ENCODE results near the gene AAMP.

AAMP gene

DNA sequence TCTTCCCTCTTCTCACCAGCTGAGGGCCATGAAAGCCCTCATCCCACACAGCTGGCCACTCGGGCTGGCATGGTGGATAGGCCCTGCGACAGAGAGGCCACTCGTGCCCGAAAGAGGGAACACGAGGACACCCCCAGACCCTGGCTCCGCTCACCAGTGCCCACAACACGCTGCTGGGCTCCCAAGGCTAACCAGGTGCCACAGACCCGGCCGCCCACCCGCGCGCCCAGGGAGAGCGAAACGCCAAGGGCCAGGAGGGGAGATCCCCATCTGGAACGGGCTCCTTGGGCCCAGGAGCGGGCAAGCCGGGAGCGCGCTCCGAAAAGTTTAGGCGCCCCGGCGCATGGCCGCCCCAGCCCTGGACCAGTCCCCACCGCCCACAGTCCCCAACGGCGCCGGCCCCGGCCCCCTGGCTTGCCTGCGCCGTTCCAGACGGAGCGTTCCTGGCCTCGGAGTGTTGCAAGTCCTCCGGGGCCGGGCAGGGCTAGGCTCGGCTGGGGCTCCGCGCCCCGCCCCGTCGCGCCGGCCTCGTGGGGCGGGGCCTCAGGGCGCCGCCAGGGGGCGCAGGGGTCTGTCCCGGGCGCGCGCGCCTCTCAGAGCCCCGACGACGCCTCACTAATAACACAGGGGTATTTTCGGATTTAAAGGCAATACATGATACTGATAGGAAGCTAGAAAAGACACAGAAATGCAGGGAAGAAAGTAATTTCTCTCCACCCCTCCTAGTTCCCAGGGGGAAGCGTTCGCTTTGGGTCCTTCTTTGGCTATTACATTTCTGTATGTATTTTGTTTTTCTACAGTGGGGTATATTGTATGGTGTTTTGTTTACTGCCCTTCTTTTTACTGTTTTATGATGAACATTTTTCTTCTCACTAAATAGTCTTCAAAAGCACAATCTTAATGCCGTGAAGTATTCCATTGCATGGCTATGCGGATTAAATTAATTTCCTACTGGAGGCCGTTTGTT is 22.4 kb upstream of the AAMP start, which contains the start of gene TMBIM1 (continued):
- 0 out of 2 replicates have a peak, but pooled peaks have one; percentile 22 for TF ChIP-seq ZNF596 (tag by site-specific recombination; IDR thresholded peaks at IDR 0.05)
- peak; percentile 40; the same call in 1 of the 2 replicates for TF ChIP-seq ZNF660 (tag by site-specific recombination; IDR thresholded peaks at IDR 0.05)
- TF ChIP-seq KLF8 (tag by site-specific recombination; IDR thresholded peaks at IDR 0.05), result peak; percentile 47; the same call in 1 of the 2 replicates
- TF ChIP-seq ZSCAN30 (tag by site-specific recombination; IDR thresholded peaks at IDR 0.05), result 0 out of 2 replicates have a peak, but pooled peaks have one; percentile 49
- 0 out of 2 replicates have a peak, but pooled peaks have one; percentile 22 for TF ChIP-seq ZNF501 (tag by site-specific recombination; IDR thresholded peaks at IDR 0.05)
- TF ChIP-seq, protein P1, sequence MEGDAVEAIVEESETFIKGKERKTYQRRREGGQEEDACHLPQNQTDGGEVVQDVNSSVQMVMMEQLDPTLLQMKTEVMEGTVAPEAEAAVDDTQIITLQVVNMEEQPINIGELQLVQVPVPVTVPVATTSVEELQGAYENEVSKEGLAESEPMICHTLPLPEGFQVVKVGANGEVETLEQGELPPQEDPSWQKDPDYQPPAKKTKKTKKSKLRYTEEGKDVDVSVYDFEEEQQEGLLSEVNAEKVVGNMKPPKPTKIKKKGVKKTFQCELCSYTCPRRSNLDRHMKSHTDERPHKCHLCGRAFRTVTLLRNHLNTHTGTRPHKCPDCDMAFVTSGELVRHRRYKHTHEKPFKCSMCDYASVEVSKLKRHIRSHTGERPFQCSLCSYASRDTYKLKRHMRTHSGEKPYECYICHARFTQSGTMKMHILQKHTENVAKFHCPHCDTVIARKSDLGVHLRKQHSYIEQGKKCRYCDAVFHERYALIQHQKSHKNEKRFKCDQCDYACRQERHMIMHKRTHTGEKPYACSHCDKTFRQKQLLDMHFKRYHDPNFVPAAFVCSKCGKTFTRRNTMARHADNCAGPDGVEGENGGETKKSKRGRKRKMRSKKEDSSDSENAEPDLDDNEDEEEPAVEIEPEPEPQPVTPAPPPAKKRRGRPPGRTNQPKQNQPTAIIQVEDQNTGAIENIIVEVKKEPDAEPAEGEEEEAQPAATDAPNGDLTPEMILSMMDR (tag by site-specific recombination; IDR thresholded peaks at IDR 0.05), result peak; percentile 6; the same call in 1 of the 2 replicates
- TF ChIP-seq ZNF785 (tag by site-specific recombination; IDR thresholded peaks at IDR 0.05), result no peak
- TF ChIP-seq SP2 (tag by site-specific recombination; IDR thresholded peaks at IDR 0.05), result no peak
- TF ChIP-seq, protein P2, sequence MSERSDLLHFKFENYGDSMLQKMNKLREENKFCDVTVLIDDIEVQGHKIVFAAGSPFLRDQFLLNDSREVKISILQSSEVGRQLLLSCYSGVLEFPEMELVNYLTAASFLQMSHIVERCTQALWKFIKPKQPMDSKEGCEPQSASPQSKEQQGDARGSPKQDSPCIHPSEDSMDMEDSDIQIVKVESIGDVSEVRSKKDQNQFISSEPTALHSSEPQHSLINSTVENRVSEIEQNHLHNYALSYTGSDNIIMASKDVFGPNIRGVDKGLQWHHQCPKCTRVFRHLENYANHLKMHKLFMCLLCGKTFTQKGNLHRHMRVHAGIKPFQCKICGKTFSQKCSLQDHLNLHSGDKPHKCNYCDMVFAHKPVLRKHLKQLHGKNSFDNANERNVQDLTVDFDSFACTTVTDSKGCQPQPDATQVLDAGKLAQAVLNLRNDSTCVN (tag by site-specific recombination; optimal IDR thresholded peaks at IDR 0.05), result peak; percentile 66
- TF ChIP-seq ZBTB20 (tag by site-specific recombination; IDR thresholded peaks at IDR 0.05), result peak; percentile 52; the same call in 1 of the 2 replicates
- no peak for TF ChIP-seq ZSCAN23 (tag by site-specific recombination; IDR thresholded peaks at IDR 0.05)
- TF ChIP-seq, protein P3, sequence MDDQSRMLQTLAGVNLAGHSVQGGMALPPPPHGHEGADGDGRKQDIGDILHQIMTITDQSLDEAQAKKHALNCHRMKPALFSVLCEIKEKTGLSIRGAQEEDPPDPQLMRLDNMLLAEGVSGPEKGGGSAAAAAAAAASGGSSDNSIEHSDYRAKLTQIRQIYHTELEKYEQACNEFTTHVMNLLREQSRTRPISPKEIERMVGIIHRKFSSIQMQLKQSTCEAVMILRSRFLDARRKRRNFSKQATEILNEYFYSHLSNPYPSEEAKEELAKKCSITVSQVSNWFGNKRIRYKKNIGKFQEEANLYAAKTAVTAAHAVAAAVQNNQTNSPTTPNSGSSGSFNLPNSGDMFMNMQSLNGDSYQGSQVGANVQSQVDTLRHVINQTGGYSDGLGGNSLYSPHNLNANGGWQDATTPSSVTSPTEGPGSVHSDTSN (CRISPR knock-in tag; IDR thresholded peaks at IDR 0.05), result 0 out of 2 replicates have a peak, but pooled peaks have one; percentile 19
- peak; percentile 70 for TF ChIP-seq GLIS1 (tag by site-specific recombination; IDR thresholded peaks at IDR 0.05)
- no peak for TF ChIP-seq ZFP37 (tag by site-specific recombination; IDR thresholded peaks at IDR 0.05)

DNA sequence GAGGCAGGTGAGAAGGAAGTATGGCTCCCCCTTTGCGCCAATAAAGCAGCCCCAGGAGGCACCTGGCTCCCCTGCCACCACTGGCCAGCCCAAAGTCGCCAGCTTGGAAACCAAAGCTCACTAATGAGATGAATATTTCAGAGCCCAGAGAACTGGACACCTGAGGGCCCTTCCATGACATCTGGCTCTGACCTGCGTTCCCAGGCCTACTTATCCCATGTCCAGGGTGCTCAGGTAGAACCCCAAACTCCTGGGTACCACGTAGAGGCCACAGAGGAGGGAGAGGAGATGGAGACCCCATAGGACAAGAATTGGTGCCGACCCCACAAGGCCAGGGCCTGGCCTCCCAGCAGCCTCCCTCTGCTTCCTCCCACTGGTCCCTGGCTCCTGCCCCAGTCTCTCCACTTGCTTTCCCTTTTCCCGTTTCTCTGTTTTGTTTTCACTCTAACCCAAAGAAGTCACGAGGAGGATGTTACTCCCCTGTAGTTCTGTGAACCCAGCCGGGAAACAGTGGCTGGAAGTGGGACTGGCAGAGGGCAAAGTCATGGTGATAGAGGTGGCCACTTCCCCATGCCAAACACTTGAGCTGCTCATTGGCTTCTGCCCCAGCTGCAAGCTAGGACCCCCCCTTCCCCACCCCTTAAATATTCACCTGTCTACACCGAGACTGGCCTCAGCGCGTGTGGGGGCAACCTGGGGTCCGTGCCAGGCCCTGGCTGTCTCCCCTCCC is 21.5 kb upstream of the AAMP start:
- Histone ChIP-seq H3K9me3 (ENCODE audit: control insufficient read depth, insufficient read depth, low read depth, low read length) (no peaks in the 10 kb centered on the region), H3K27ac (ENCODE audit: extremely low read depth, low read depth, low read length) (peak overlapping the region; percentile 27; the same call in 1 of the 2 replicates), H3K4me1 (ENCODE audit: control insufficient read depth, insufficient read depth, low read length) (peaks cover 3% of the 10 kb centered on the region; the same call in 1 of the 2 replicates), H3K36me3 (ENCODE audit: control insufficient read depth in 2 of 2, insufficient read depth in 1 of 2, low read length in 2 of 2) (no peaks in the 10 kb centered on the region), H3K4me3 (ENCODE audit: low read depth, low read length) (peak overlapping the region; percentile 64)
- ChIA-PET CTCF (interaction anchor here (0.6 to 8.8 kb wide), 7 partner anchors 8 to 337 kb away, joined by 3 to 89 read pairs (median 4); partner anchors contain the start of genes AAMP and PNKD), POLR2A (interaction anchor here (1.5 kb wide), 1 partner anchor 106 kb away, joined by 4 read pairs; no protein-coding TSS in a partner anchor)
- TF ChIP-seq ZNF394 (tag by site-specific recombination; IDR thresholded peaks at IDR 0.05; ENCODE audit: borderline replicate concordance) (no peak), SP7 (tag by site-specific recombination; IDR thresholded peaks at IDR 0.05) (0 out of 2 replicates have a peak, but pooled peaks have one; percentile 7), PRDM1 (tag by site-specific recombination; IDR thresholded peaks at IDR 0.05) (peak; percentile 64; the same call in 1 of the 2 replicates)

Data from HEK293 (cell line).